ACHN (cell line): ENCODE results near the gene STARD3.
"Not testable (repeated sequence)": the region's sequence is repeated elsewhere in the genome, so short reads cannot be mapped to it uniquely, and the experiment has no call there.

ENCODE experiments used
- DNase-seq: peaks from one replicate; pipeline ENCODE4 v3.0.0-alpha.2; 2015
- in situ Hi-C: cut with HindIII; loops from 2 replicates; pipeline ENCODE4 v1.10.0; 2017; ENCODE audit warnings: low sequenced_read_pairs, low pct_ligation_motif_present, low pct_unique_long_range_greater_than_20kb

The STARD3 gene

GRCh38 chr17:39700148-39700987, 63.4 kb downstream of the STARD3 start:
- in situ Hi-C loops, result no loop called here

GRCh38 chr17:39701012-39701783, 64.3 kb downstream of the STARD3 start:
- DNase-seq, result no peak
- in situ Hi-C loops, result no loop called here

More at GRCh38 chr17:39700148-39700987, 63.4 kb downstream of the STARD3 start:
- DNase-seq, result peak; percentile 37

GRCh38 chr17:39701784-39702422, 65.0 kb downstream of the STARD3 start:
- in situ Hi-C loops, result no loop called here
- no peak for DNase-seq

DNA sequence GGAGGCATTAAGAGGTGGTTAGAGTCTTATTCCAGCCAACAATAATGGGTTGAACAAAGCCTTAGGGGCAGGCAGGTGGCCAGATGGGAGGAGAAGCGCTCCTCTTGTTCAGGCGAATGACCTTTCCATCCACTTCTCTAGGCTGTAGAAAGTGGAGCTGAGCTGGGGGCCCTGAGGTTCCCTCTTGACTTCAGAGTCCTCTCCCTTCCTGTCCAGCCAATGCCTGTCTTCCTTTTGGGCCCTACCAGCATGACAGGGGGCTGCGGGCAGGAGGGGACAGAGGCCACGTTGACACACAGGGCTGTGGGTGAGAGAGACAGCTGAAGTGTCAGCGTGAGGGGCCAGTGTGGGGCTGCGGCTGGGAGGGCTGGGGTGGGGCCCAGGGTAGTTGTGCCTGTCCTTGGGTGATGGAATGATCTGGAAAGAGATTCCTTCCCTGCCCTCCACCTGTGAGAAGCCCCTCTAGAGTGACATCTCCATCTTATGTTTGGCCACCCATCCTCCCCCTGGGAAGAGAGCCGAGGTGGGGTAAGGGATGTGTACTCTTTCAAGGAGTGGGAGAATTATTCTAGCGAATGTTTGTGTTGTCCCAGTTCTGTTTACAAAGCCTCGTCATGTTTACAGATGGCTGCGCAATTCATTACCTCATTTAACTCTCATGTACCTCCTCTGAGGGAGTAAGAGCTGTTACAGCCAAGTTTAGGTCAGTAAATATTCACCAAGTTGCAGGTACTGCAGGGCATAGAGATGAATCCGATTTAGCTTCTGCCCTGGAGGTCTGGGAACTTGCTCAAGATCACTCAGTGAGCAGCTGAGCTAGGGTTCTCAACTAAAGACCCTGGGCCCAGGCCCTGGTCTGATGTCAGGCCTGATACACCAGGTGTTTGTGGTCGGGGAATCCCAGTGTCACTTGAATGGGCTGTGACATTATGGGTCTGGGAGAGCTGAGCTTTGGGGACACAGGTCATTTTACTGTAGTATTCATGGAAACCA, 66.3 kb downstream of the STARD3 start:
- DNase-seq, result no peak
- in situ Hi-C loops, result no loop called here

DNA sequence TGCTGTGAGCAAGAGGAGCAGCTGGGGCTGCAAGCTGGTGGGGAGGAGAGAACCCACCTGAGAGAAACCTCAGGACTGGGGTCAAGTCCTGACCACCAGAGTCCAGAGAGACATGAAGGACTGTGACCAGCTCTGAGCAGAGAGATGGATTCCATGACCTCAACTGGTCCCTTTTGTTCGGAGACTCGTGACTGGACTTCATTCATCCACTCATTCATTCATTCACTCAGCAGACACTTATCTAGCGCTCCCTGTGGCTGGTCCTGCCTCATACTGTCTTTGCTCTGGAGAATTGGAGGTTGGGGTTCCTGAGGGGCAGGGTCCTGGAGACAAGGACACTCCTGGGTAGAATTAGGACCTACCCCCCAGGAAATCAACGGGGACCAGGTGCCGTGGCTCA, 67.0 kb downstream of the STARD3 start:
- in situ Hi-C loops, result no loop called here

DNA sequence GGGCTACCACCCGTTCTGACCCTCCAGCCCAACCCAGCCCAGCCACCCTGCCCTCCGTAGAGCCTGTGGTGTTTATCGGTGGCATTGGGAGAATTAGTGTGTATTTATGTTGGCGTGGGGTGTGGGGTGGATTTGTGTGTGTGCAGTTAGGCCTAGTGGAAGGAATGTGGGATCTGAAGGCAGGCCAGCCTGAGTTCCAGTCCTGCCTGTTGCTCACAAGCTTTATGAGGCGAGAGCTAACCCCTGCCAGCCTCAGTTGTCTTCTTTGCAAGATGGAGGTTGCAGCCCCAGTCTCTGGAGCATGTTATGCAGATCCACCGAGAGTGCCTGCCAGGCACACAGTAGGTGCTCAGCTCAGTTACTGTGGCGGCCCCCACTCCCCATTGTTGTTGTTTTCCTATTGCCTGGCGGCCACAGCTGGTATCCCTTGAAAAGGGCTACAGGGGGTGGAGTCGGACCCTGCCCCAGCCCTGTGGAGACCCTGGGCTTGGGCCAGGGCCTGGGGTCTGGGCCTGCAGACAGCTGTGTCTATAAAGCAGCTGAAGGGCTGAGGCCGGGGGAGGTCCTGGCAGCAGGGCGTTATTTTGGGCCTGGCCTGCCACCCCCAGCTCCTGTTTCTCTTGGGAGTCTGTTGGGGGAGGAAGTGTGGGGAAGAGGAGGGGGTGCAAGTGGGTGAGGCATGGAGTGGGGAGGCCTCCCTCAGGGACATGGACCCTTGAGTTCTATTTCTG, 68.0 kb downstream of the STARD3 start:
- DNase-seq, result no peak
- in situ Hi-C loops, result no loop called here

More for the DNA sequence above, 67.0 kb downstream of the STARD3 start:
- no peak for DNase-seq

GRCh38 chr17:39705786-39706348, 68.9 kb downstream of the STARD3 start:
- in situ Hi-C loops, result no loop called here
- no peak for DNase-seq

- DNase-seq, result no peak
- in situ Hi-C loops, result no loop called here
These were observed 69.4 kb downstream of the STARD3 start for GRCh38 chr17:39706383-39706782.

DNA sequence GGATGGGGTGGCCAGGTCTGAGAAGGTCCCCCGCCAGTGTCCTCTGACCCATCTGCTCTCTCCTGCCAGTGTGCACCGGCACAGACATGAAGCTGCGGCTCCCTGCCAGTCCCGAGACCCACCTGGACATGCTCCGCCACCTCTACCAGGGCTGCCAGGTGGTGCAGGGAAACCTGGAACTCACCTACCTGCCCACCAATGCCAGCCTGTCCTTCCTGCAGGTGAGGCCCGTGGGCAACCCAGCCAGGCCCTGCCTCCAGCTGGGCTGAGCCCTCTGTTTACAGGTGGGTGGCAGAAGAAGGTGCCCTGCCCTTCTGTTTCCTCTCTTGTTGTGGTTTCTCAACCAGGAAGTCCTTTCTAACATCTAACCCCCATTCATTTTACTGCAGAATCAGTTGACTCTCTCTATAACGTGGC, 70.0 kb downstream of the STARD3 start:
- in situ Hi-C loops, result no loop called here
- no peak for DNase-seq

DNA sequence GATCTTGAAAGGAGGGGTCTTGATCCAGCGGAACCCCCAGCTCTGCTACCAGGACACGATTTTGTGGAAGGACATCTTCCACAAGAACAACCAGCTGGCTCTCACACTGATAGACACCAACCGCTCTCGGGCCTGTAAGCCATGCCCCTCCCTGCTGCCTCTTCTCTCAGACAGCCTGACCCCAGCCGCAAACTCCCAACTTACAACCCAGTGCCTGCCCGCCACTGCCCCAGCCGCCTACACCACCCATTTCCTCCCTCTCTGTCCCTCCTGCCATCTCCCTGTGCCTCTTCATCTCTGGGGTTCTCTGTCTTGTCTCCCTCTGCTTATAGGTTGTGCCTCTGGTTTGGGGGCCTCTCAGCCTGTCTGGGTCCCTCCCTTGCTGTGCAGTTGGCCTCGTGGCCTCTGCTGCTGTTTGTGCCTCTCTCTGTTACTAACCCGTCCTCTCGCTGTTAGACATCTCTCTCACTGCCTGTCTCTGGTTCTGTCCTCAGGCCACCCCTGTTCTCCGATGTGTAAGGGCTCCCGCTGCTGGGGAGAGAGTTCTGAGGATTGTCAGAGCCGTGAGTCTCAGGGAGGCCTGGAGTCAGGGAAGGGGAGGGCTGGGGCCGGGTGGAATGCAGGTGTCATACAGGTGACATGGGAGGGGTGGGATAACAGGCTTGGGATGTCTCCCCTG, 72.5 kb downstream of the STARD3 start:
- DNase-seq, result no peak
- in situ Hi-C loops, result no loop called here

DNA sequence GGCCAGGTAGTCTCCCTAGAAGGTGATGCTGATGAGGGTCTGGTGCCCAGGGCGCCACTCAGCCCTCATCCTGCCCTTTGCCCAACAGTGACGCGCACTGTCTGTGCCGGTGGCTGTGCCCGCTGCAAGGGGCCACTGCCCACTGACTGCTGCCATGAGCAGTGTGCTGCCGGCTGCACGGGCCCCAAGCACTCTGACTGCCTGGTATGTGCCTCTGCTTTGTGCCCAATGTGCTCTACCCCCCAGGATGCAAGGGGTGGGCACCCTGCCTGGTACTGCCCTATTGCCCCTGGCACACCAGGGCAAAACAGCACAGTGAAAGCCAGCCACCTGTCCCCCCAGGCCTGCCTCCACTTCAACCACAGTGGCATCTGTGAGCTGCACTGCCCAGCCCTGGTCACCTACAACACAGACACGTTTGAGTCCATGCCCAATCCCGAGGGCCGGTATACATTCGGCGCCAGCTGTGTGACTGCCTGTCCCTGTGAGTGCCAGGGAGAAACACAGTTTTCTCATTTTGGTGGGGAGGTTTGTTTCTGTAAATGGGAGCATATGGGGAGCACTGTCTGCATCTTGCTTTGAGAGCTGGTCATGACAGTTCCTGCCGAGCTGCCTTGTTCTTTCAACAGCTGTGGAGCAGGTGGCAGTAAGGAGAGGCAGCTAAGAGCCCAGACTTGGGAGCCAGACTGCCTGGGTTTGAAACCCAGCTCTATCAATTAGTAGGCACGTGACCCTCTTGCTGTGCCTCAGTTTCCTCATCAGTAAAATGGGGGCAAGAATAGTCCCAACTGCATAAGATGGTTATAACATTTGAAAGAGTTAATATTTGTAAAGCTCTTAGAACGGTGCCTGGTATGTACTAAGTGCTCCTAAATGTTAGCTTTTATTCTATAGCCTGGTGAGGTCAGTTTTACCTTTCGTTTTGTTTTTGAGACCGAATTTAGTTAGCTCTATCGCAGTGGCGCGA, 73.3 kb downstream of the STARD3 start:
- in situ Hi-C loops, result no loop called here
- no peak for DNase-seq

GRCh38 chr17:39711071-39711470, 74.1 kb downstream of the STARD3 start:
- not testable (repeated sequence) for DNase-seq

DNA sequence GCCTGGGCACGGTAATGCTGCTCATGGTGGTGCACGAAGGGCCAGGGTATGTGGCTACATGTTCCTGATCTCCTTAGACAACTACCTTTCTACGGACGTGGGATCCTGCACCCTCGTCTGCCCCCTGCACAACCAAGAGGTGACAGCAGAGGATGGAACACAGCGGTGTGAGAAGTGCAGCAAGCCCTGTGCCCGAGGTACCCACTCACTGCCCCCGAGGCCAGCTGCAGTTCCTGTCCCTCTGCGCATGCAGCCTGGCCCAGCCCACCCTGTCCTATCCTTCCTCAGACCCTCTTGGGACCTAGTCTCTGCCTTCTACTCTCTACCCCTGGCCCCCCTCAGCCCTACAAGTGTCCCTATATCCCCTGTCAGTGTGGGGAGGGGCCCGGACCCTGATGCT, 74.9 kb downstream of the STARD3 start:
- in situ Hi-C loops, result no loop called here
- no peak for DNase-seq

More at GRCh38 chr17:39711071-39711470, 74.1 kb downstream of the STARD3 start:
- in situ Hi-C loops, result not testable (repeated sequence)
